D721Med (cell line): Measurements from ENCODE around the gene UBE2R2.

ENCODE experiments used
- DNase-seq: peaks from one replicate; pipeline ENCODE4 v3.0.0; 2011; ENCODE audit warnings: low spot score; ENCODE audit not compliant: insufficient read length
- FAIRE-seq: peaks from 2 replicates; lab custom pipeline; 2011; peaks lifted over from hg19 to GRCh38; lab: Jason Lieb, UNC
- CTCF ChIP-seq: IDR thresholded peaks from 2 replicates; pipeline ENCODE4 v1.5.1; 2012; ENCODE audit warnings: mild to moderate bottlenecking, control low read depth; ENCODE audit not compliant: insufficient read depth; ENCODE audit errors: missing control alignments

The UBE2R2 gene

GRCh38 chr9:33908749-33909148 is 91.8 kb downstream of the UBE2R2 start:
- DNase-seq (no peak), FAIRE-seq (no peak)
- TF ChIP-seq CTCF: no peak

- no peak for TF ChIP-seq CTCF
- no peak for FAIRE-seq
- DNase-seq: no peak
Observed at GRCh38 chr9:33913541-33913940, 96.6 kb downstream of the UBE2R2 start.

- TF ChIP-seq CTCF: no peak
- DNase-seq: no peak
- FAIRE-seq: no peak
Observed at GRCh38 chr9:33914887-33915628, 98.1 kb downstream of the UBE2R2 start.

- TF ChIP-seq CTCF: no peak
- no peak for FAIRE-seq
- DNase-seq: no peak
Observed at GRCh38 chr9:33917036-33917435, 100.1 kb downstream of the UBE2R2 start.

GRCh38 chr9:33919276-33919897 is 102.4 kb downstream of the UBE2R2 start:
- no peak for DNase-seq
- TF ChIP-seq CTCF: no peak
- FAIRE-seq: no peak

- no peak for DNase-seq
- peak; percentile 46 for TF ChIP-seq CTCF
- no peak for FAIRE-seq
Observed at GRCh38 chr9:33921967-33922895, 105.3 kb downstream of the UBE2R2 start.
